ENCODE data around the gene PCGF1. TPM values are rescaled to one million over a fixed set of nuclear protein-coding genes. Genes with fewer than 3 reads are reported as not detected.

The PCGF1 gene
- total RNA-seq, 2 experiments from 2014 or later, result 9.9 to 15.9 TPM

DNA sequence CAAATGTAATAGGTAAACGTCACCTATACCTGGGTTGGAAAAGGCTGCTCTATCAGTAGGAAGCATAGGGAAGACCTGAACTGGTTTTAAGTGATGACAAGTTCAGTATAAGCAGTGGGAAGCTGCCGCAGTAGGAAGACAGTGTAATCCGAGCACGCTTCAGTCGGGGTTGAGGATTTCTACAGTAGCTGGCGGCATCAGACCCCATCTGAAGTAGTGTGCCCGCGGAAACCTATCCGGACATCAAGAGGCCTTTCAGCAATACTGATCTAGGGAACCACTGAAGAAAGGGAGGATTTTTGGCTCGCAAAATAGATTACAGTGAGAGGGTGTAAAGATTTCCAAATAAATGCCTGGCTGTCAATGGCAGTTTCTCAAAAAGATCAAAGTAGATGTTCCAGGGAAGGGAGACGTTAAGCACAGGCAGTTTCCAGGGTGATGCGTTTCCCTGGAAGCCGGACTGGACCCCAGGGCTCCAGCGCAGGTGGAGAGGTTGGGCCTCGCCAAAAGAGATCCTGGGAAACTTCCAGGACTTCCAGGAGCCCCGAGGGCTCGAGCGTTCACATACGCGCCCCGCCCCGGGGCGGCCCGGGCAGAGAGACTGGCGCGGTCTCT, 40.9 kb upstream of the PCGF1 start:
- Histone ChIP-seq H3K4me2 (ENCODE audit: low read length) (no peak overlapping the region), H2AFZ (ENCODE audit: low read length) (no peak overlapping the region), H3K27ac (ENCODE audit: low read depth, low read length, poor library complexity, severe bottlenecking) (no peak overlapping the region), H3K79me2 (ENCODE audit: insufficient read depth, low read depth, low read length) (no peaks in the 10 kb centered on the region), H3K9me3 (ENCODE audit: low read length) (no peaks in the 10 kb centered on the region), H3K36me3 (ENCODE audit: insufficient read depth, low read length) (no peaks in the 10 kb centered on the region), H3K9me2 (ENCODE audit: insufficient read depth, low read length) (no peaks in the 10 kb centered on the region), H3K4me3 (ENCODE audit: low read depth, low read length, poor library complexity, severe bottlenecking) (no peak overlapping the region), H3K4me1 (ENCODE audit: insufficient read depth, low read length, poor library complexity, severe bottlenecking) (peaks cover under 1% of the 10 kb centered on the region), H4K20me1 (ENCODE audit: insufficient read depth, low read length) (no peaks in the 10 kb centered on the region)
- no peak for DNase-seq (ENCODE audit: low spot score)
- CTCF ChIA-PET (ENCODE audit: unreplicated experiment), result no interaction called here
- no peak for TF ChIP-seq EZH2phosphoT487 (IDR thresholded peaks at IDR 0.05; ENCODE audit: borderline replicate concordance, low read depth, low read length)
- TF ChIP-seq, protein P1, sequence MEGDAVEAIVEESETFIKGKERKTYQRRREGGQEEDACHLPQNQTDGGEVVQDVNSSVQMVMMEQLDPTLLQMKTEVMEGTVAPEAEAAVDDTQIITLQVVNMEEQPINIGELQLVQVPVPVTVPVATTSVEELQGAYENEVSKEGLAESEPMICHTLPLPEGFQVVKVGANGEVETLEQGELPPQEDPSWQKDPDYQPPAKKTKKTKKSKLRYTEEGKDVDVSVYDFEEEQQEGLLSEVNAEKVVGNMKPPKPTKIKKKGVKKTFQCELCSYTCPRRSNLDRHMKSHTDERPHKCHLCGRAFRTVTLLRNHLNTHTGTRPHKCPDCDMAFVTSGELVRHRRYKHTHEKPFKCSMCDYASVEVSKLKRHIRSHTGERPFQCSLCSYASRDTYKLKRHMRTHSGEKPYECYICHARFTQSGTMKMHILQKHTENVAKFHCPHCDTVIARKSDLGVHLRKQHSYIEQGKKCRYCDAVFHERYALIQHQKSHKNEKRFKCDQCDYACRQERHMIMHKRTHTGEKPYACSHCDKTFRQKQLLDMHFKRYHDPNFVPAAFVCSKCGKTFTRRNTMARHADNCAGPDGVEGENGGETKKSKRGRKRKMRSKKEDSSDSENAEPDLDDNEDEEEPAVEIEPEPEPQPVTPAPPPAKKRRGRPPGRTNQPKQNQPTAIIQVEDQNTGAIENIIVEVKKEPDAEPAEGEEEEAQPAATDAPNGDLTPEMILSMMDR (conservative IDR thresholded peaks at IDR 0.05; ENCODE audit: low read length), result no peak
- POLR2A ChIA-PET, result no interaction called here
- intact Hi-C loops (cut with micrococcal nuclease; ENCODE audit: unreplicated experiment), result loop anchor here (5.0 kb wide), 1 partner anchor 39 kb away; no protein-coding TSS in a partner anchor
- BruUV-seq (replicated peaks), result no TSS peak

DNA sequence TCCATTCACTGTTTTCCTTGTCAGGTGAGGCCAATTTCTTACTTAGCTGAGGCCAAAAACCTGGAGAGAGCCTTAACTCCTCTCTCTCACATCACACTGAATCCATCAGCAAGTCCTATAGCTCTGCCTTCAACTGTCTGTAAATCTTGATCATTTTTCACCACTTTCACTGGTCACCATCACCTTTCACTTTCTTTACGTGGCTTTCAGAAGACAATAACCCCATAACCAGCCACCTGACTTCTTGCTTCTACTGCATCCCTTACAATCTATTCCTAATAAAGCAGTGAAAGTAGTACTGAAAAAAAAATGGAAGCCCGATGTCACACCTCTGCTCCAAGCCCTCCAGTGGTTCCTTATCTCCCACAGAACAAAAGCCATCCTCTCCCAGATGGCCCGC, 38.5 kb upstream of the PCGF1 start:
- H3K4me3 ChIP-seq (ENCODE audit: low read depth, low read length, poor library complexity, severe bottlenecking), result no peak overlapping the region
- POLR2A ChIA-PET, result interaction anchor here (0.6 kb wide), 1 partner anchor 99 kb away, joined by 4 read pairs; no protein-coding TSS in a partner anchor
- BruUV-seq (replicated peaks), result no TSS peak

More for the DNA sequence above, 38.5 kb upstream of the PCGF1 start:
- intact Hi-C loops (cut with micrococcal nuclease; ENCODE audit: unreplicated experiment), result loop anchor here (5.0 kb wide), 1 partner anchor 41 kb away; no protein-coding TSS in a partner anchor
- Histone ChIP-seq H3K9me3 (ENCODE audit: low read length) (no peaks in the 10 kb centered on the region), H3K36me3 (ENCODE audit: insufficient read depth, low read length) (no peaks in the 10 kb centered on the region), H3K9me2 (ENCODE audit: insufficient read depth, low read length) (no peaks in the 10 kb centered on the region), H4K20me1 (ENCODE audit: insufficient read depth, low read length) (no peaks in the 10 kb centered on the region), H3K4me2 (ENCODE audit: low read length) (no peak overlapping the region), H3K27ac (ENCODE audit: low read depth, low read length, poor library complexity, severe bottlenecking) (no peak overlapping the region), H3K79me2 (ENCODE audit: insufficient read depth, low read depth, low read length) (no peaks in the 10 kb centered on the region), H3K4me1 (ENCODE audit: insufficient read depth, low read length, poor library complexity, severe bottlenecking) (no peaks in the 10 kb centered on the region), H2AFZ (ENCODE audit: low read length) (no peak overlapping the region)
- CTCF ChIA-PET (ENCODE audit: unreplicated experiment), result no interaction called here
- TF ChIP-seq, protein P1 (conservative IDR thresholded peaks at IDR 0.05; ENCODE audit: low read length), result no peak
- TF ChIP-seq EZH2phosphoT487 (IDR thresholded peaks at IDR 0.05; ENCODE audit: borderline replicate concordance, low read depth, low read length), result no peak
- no peak for DNase-seq (ENCODE audit: low spot score)
